ENCODE results near the gene ZC3H7A.
A peak's percentile ranks its signal among the peaks of the same experiment; 100 is the strongest.

The ZC3H7A gene

GRCh38 chr16:11735787-11736186 lies 61.3 kb downstream of the ZC3H7A start:
- no peak for DNase-seq (ENCODE audit: low spot score)

GRCh38 chr16:11734653-11735043 lies 62.4 kb downstream of the ZC3H7A start:
- DNase-seq (ENCODE audit: low spot score): no peak

GRCh38 chr16:11734025-11734652 lies 62.9 kb downstream of the ZC3H7A start:
- DNase-seq (ENCODE audit: low spot score): peak; percentile 64

- no peak for DNase-seq (ENCODE audit: low spot score)
These were observed 65.8 kb downstream of the ZC3H7A start for GRCh38 chr16:11731222-11731621.

GRCh38 chr16:11729787-11730186 lies 67.3 kb downstream of the ZC3H7A start:
- no peak for DNase-seq (ENCODE audit: low spot score)

- no peak for DNase-seq (ENCODE audit: low spot score)
These were observed 69.1 kb downstream of the ZC3H7A start for GRCh38 chr16:11727796-11728543.

- no peak for DNase-seq (ENCODE audit: low spot score)
These were observed 71.0 kb downstream of the ZC3H7A start for GRCh38 chr16:11726008-11726407.

- DNase-seq (ENCODE audit: low spot score): no peak
These were observed 71.6 kb downstream of the ZC3H7A start for GRCh38 chr16:11725457-11725856.

GRCh38 chr16:11722468-11722808 lies 74.6 kb downstream of the ZC3H7A start:
- no peak for DNase-seq (ENCODE audit: low spot score)

- DNase-seq (ENCODE audit: low spot score): no peak
These were observed 75.1 kb downstream of the ZC3H7A start for GRCh38 chr16:11721781-11722467.

GRCh38 chr16:11719762-11720161 lies 77.3 kb downstream of the ZC3H7A start:
- no peak for DNase-seq (ENCODE audit: low spot score)

- DNase-seq (ENCODE audit: low spot score): no peak
These were observed 77.9 kb downstream of the ZC3H7A start for GRCh38 chr16:11719171-11719570.

GRCh38 chr16:11717811-11718210 lies 79.2 kb downstream of the ZC3H7A start:
- DNase-seq (ENCODE audit: low spot score): peak; percentile 37

GRCh38 chr16:11716336-11716735 lies 80.7 kb downstream of the ZC3H7A start:
- DNase-seq (ENCODE audit: low spot score): no peak

GRCh38 chr16:11715246-11715947 lies 81.7 kb downstream of the ZC3H7A start:
- no peak for DNase-seq (ENCODE audit: low spot score)

GRCh38 chr16:11712122-11712521 lies 84.9 kb downstream of the ZC3H7A start:
- DNase-seq (ENCODE audit: low spot score): no peak

- DNase-seq (ENCODE audit: low spot score): no peak
These were observed 85.4 kb downstream of the ZC3H7A start for GRCh38 chr16:11711662-11712061.

GRCh38 chr16:11708421-11708820 lies 88.6 kb downstream of the ZC3H7A start:
- DNase-seq (ENCODE audit: low spot score): no peak

GRCh38 chr16:11707679-11708197 lies 89.3 kb downstream of the ZC3H7A start:
- no peak for DNase-seq (ENCODE audit: low spot score)

- DNase-seq (ENCODE audit: low spot score): peak; percentile 50
These were observed 90.8 kb downstream of the ZC3H7A start for GRCh38 chr16:11706180-11706742.

- DNase-seq (ENCODE audit: low spot score): no peak
These were observed 91.6 kb downstream of the ZC3H7A start for GRCh38 chr16:11705311-11706025.

All from NAMALWA (cell line).